Measurements from ENCODE around the gene SHC3. TPM values are rescaled to one million over a fixed set of nuclear protein-coding genes. Genes with fewer than 3 reads are reported as not detected.

SHC3 gene
- total and polyA plus RNA-seq, 9 of the 15 experiments (the other 6 are each of a cell fraction or from before 2014, with no cell fraction given) = not detected

GRCh38 chr9:89165341-89165740 is 13.3 kb downstream of the SHC3 start:
- DNase-seq (ENCODE audit: extremely low read depth in 1 of 4, low spot score in 3 of 4) (no peak), FAIRE-seq (no peak), ATAC-seq (no peak)
- no peaks in the 10 kb centered on the region for H3K9me1 ChIP-seq (ENCODE audit: control insufficient read depth, insufficient read depth, low read length)
- CTCF ChIA-PET (ENCODE audit: low intra/inter-chr PET ratio) = interaction anchor here (0.6 kb wide), 1 partner anchor 544 kb away, joined by 4 read pairs; no protein-coding TSS in a partner anchor
- no peak overlapping the region for H2AFZ ChIP-seq (ENCODE audit: low read depth, low read length)
- BruUV-seq (replicated peaks) = no TSS peak
- no peak overlapping the region for H3K4me2 ChIP-seq (ENCODE audit: insufficient read depth, low read length)
- no peaks in the 10 kb centered on the region for H4K20me1 ChIP-seq (replicated peaks; ENCODE audit: control insufficient read depth, insufficient read depth, low read length)
- no peak overlapping the region for H3K9ac ChIP-seq (ENCODE audit: insufficient read depth in 1 of 2, low read depth in 2 of 2, low read length in 2 of 2)
- in situ Hi-C loops (cut with MboI) (no loop called here), intact Hi-C loops (cut with micrococcal nuclease) (no loop called here)
- peaks cover 0 to 11% of the 10 kb centered on the region in 2 experiments; a peak in 1 of 5 replicates for H3K27me3 ChIP-seq (ENCODE audit: control insufficient read depth in 2 of 2, insufficient read depth in 2 of 2, low read length in 2 of 2)
- no peak for TF ChIP-seq ZNF24 (IDR thresholded peaks at IDR 0.05)
- no peak for TF ChIP-seq HCFC1 (IDR thresholded peaks at IDR 0.05; ENCODE audit: low read depth, low read length)
- TF ChIP-seq ZNF589 (CRISPR knock-in tag; IDR thresholded peaks at IDR 0.05; ENCODE audit: low read depth) = no peak
- TF ChIP-seq ZNF609 (CRISPR knock-in tag; IDR thresholded peaks at IDR 0.05; ENCODE audit: borderline replicate concordance) = no peak
- TF ChIP-seq ZNF75A (CRISPR knock-in tag; IDR thresholded peaks at IDR 0.05) = no peak
- TF ChIP-seq MEF2D (tag; conservative IDR thresholded peaks at IDR 0.05; ENCODE audit: low read depth) = no peak
- TF ChIP-seq MLLT1 (IDR thresholded peaks at IDR 0.05) = no peak
- TF ChIP-seq TEAD1 (CRISPR knock-in tag; IDR thresholded peaks at IDR 0.05) = no peak
- no peak for TF ChIP-seq XRCC4 (IDR thresholded peaks at IDR 0.05; ENCODE audit: extremely low read depth, insufficient read depth, insufficient read length)
- TF ChIP-seq HDAC1 (IDR thresholded peaks at IDR 0.05) = no peak
- no peaks in the 10 kb centered on the region for H3K4me1 ChIP-seq (replicated peaks in 1 of 2; ENCODE audit: control insufficient read depth in 2 of 2, insufficient read depth in 2 of 2, low read length in 2 of 2)
- no peaks in the 10 kb centered on the region for H3K9me3 ChIP-seq (replicated peaks; ENCODE audit: control insufficient read depth, insufficient read depth, low read depth, low read length)
- no peak overlapping the region for H3K4me3 ChIP-seq
- POLR2A ChIA-PET = no interaction called here
- no peaks in the 10 kb centered on the region for H3K79me2 ChIP-seq (ENCODE audit: control insufficient read depth, insufficient read depth, low read length)
- no peak overlapping the region for H3K27ac ChIP-seq (ENCODE audit: extremely low read depth, low read depth, low read length)
- H3K36me3 ChIP-seq (ENCODE audit: control insufficient read depth, insufficient read depth, low read length) = no peaks in the 10 kb centered on the region
